GM12878 (cell line): Measurements from ENCODE around the gene NAT8L. TPM values are rescaled to one million over a fixed set of nuclear protein-coding genes. Genes with fewer than 3 reads are reported as not detected.

ENCODE experiments used
- ATAC-seq: fragments of 200-7000 bp; cut with Tn5 transposase; 3 replicates; pipeline ENCODE4 v1.9.1; 2020; ENCODE audit warnings: mild to moderate bottlenecking, moderate library complexity
- BruUV-seq: library from RNA; stranded (reverse); fragments of 400-500 nt; replicated peaks from 2 replicates; lab custom pipeline; 2021; lab: Mats Ljungman, UMichigan
- CTCF ChIA-PET: fragments of 300-600 bp; sonication (Branson Sonifier 250); formaldehyde crosslinking; extraction: SDS; loops from one replicate; lab custom pipeline; 2021; ENCODE audit warnings: inconsistent platforms; lab: Yijun Ruan, JAX
- POLR2A ChIA-PET: fragments of 350-600 bp; formaldehyde crosslinking; extraction: SDS; loops from one replicate; lab custom pipeline; 2021; ENCODE audit warnings: inconsistent platforms; lab: Charles Lee
- RAD21 ChIA-PET: fragments of 300-600 bp; sonication (Branson Sonifier 250); formaldehyde crosslinking; loops from one replicate; lab custom pipeline; 2023; ENCODE audit warnings: antibody characterized with exemption; ENCODE audit not compliant: unreplicated experiment; lab: Charles Lee
- SMC1A ChIA-PET: fragments of 300-600 bp; sonication (Branson Sonifier 250); formaldehyde crosslinking; loops from one replicate; lab custom pipeline; 2023; ENCODE audit not compliant: unreplicated experiment, uncharacterized antibody; lab: Charles Lee
- DNase-seq: peaks from one replicate; pipeline ENCODE4 v3.0.0-alpha.2; 2011; ENCODE audit warnings: low read depth, low spot score
- FAIRE-seq: peaks from 3 replicates; lab custom pipeline; 2011; peaks lifted over from hg19 to GRCh38; lab: Jason Lieb, UNC
- H2AFZ ChIP-seq: 2 replicates; pipeline ENCODE4 v1.6.0; 2011; ENCODE audit warnings: low read depth, low read length, control low read depth; ENCODE audit not compliant: control insufficient read depth
- H3K27ac ChIP-seq: 2 replicates; pipeline ENCODE4 v1.5.1; 2011; ENCODE audit warnings: control low read depth; ENCODE audit not compliant: control insufficient read depth, insufficient read depth
- H3K27me3 ChIP-seq, 2 experiments: replicated peaks in 1 of 2; 2 replicates each; pipeline versions ENCODE4 v1.6.0 to v1.6.1; 2011; ENCODE audit warnings: low read length in 1 of 2; ENCODE audit not compliant: control insufficient read depth in 2 of 2, insufficient read depth in 2 of 2
- H3K36me3 ChIP-seq, 2 experiments: 2 replicates each; pipeline ENCODE4 v1.5.1; 2011; ENCODE audit warnings: low read length in 1 of 2; ENCODE audit not compliant: control insufficient read depth in 2 of 2, insufficient read depth in 2 of 2
- H3K4me1 ChIP-seq: 2 replicates; pipeline ENCODE4 v1.6.1; 2011; ENCODE audit warnings: mild to moderate bottlenecking, low read length, moderate library complexity, mixed read lengths; ENCODE audit not compliant: control insufficient read depth, insufficient read depth
- H3K4me2 ChIP-seq: 2 replicates; pipeline ENCODE4 v1.6.0; 2011; ENCODE audit warnings: control low read depth; ENCODE audit not compliant: control insufficient read depth, insufficient read depth
- H3K4me3 ChIP-seq: fragments of 200-600 bp; sonication (generic); 2 replicates; pipeline ENCODE4 v1.5.1; 2016
- H3K79me2 ChIP-seq: 2 replicates; pipeline ENCODE4 v1.6.0; 2011; ENCODE audit warnings: low read length; ENCODE audit not compliant: control insufficient read depth, insufficient read depth
- H3K9ac ChIP-seq: 2 replicates; pipeline ENCODE4 v1.8.0; 2011; ENCODE audit warnings: low read length, control low read depth, mixed read lengths; ENCODE audit not compliant: control insufficient read depth, insufficient read depth
- H3K9me3 ChIP-seq: replicated peaks from 3 replicates; pipeline ENCODE4 v1.5.1; 2011; ENCODE audit warnings: mild to moderate bottlenecking, low read length; ENCODE audit not compliant: control insufficient read depth, insufficient read depth
- H4K20me1 ChIP-seq: 2 replicates; pipeline ENCODE4 v1.6.0; 2011; ENCODE audit not compliant: control insufficient read depth, insufficient read depth
- CREB1 ChIP-seq: IDR thresholded peaks from 2 replicates; pipeline ENCODE4 v1.6.1; 2012; ENCODE audit warnings: low read depth, mild to moderate bottlenecking, inconsistent platforms
- EGR1 ChIP-seq, 2 experiments: IDR thresholded peaks; 1 replicate in 1 of 2; 2 replicates in 1 of 2; pipeline ENCODE4 v1.6.1; 2011 to 2012; ENCODE audit warnings: low read depth in 2 of 2, low read length in 2 of 2, borderline replicate concordance in 1 of 2, mild to moderate bottlenecking in 1 of 2, moderate library complexity in 1 of 2
- FOXM1 ChIP-seq: IDR thresholded peaks from 2 replicates; pipeline ENCODE4 v1.6.1; 2012; ENCODE audit warnings: low read depth, mild to moderate bottlenecking, inconsistent platforms, low read length, moderate library complexity
- HDAC6 ChIP-seq: fragments of 200-600 bp; sonication (generic); IDR thresholded peaks from one replicate; pipeline ENCODE4 v1.8.0; 2017; ENCODE audit warnings: antibody characterized with exemption; ENCODE audit not compliant: unreplicated experiment
- KDM1A ChIP-seq: fragments of 200-600 bp; sonication (generic); IDR thresholded peaks from 2 replicates; pipeline ENCODE4 v1.6.1; 2016; ENCODE audit warnings: borderline replicate concordance
- KLF5 ChIP-seq: fragments of 450-650 bp; IDR thresholded peaks from 2 replicates; pipeline ENCODE4 v1.6.1; 2014; ENCODE audit warnings: mild to moderate bottlenecking; ENCODE audit not compliant: partially characterized antibody
- NFYB ChIP-seq: IDR thresholded peaks from 2 replicates; pipeline ENCODE4 v1.6.1; 2011; ENCODE audit warnings: low read depth, mild to moderate bottlenecking, low read length, improper control_type of control experiment, moderate library complexity; ENCODE audit not compliant: insufficient read depth
- NR2C1 ChIP-seq: fragments of 450-650 bp; IDR thresholded peaks from 2 replicates; pipeline ENCODE4 v1.6.1; 2017; ENCODE audit warnings: antibody characterized with exemption, mild to moderate bottlenecking, moderate library complexity
- NRF1 ChIP-seq: conservative IDR thresholded peaks from 2 replicates; pipeline ENCODE4 v1.6.1; 2011; ENCODE audit warnings: mild to moderate bottlenecking, low read depth, low read length, improper control_type of control experiment
- TAF1 ChIP-seq: IDR thresholded peaks from 2 replicates; pipeline ENCODE4 v1.6.1; 2011; ENCODE audit warnings: mild to moderate bottlenecking, low read depth, low read length, borderline replicate concordance
- TARDBP ChIP-seq: IDR thresholded peaks from 2 replicates; pipeline ENCODE4 v1.6.1; 2016; ENCODE audit warnings: borderline replicate concordance
- TCF3 ChIP-seq: IDR thresholded peaks from 2 replicates; pipeline ENCODE4 v1.6.1; 2012; ENCODE audit warnings: low read depth, mild to moderate bottlenecking, low read length, borderline replicate concordance; ENCODE audit not compliant: insufficient read depth
- ZNF217 ChIP-seq: fragments of 450-650 bp; IDR thresholded peaks from 2 replicates; pipeline ENCODE4 v1.6.1; 2017; ENCODE audit warnings: antibody characterized with exemption, mild to moderate bottlenecking
- WGBS: methylation state at CpG from one replicate; pipeline ENCODE4 v1.1.6; 2016; ENCODE audit warnings: low lambda C conversion rate; ENCODE audit not compliant: insufficient replicate concordance, insufficient coverage; ENCODE audit errors: missing lambda C conversion rate; 5-methylcytosine and 5-hydroxymethylcytosine counted together
- in situ Hi-C: fragments of 300-500 bp; cut with MboI; formaldehyde crosslinking; loops from 9 replicates; pipeline ENCODE4 v1.14.3; 2018; ENCODE audit warnings: mixed read lengths
- intact Hi-C: fragments of 100-400 bp; cut with micrococcal nuclease; formaldehyde crosslinking; loops from one replicate; pipeline ENCODE4 v1.14.2; 2022; ENCODE audit not compliant: unreplicated experiment
- polyA plus RNA-seq, 11 experiments: library from polyadenylated mRNA; depleted of rRNA in 4 of 11; unstranded in 6 of 11; stranded (reverse) in 5 of 11; fragments of >200 nt; fragmentation: Nextera tagmentation in 4 of 11; fragmentation: Illumina TruSeq in 1 of 11; extraction: Ambion mirVana in 4 of 11; extraction: Trizol in 1 of 11; gene quantifications; 1 replicate in 1 of 11; 2 replicates in 10 of 11; pipeline versions ENCODE4 v1.2.1 to v1.2.3, GENCODE V29; 2011 to 2016; ENCODE audit warnings: inconsistent platforms in 2 of 11, missing spikeins in 2 of 11, low read depth in 1 of 11
- total RNA-seq, 4 experiments: library from RNA; depleted of rRNA in 3 of 4; stranded (reverse); fragments of >200 nt in 3 of 4; fragmentation: Illumina TruSeq in 1 of 4; extraction: Trizol in 1 of 4; gene quantifications; 2 replicates each; pipeline versions ENCODE4 v1.2.1 to v1.2.3, GENCODE V29; 2013 to 2021
- TF ChIP-seq, protein P1 (sequence below): fragments of 150-350 bp; IDR thresholded peaks from 2 replicates; pipeline ENCODE4 v1.6.1; 2014; ENCODE audit warnings: mild to moderate bottlenecking, low read depth, low read length
- TF ChIP-seq, protein P2 (sequence below): fragments of 450-650 bp; IDR thresholded peaks from 2 replicates; pipeline ENCODE4 v1.6.1; 2018; ENCODE audit warnings: borderline replicate concordance, mild to moderate bottlenecking; ENCODE audit not compliant: partially characterized antibody
- TF ChIP-seq, protein P3 (sequence below): fragments of 450-650 bp; formaldehyde crosslinking; IDR thresholded peaks from 2 replicates; pipeline ENCODE4 v1.4.0; 2020; ENCODE audit warnings: mild to moderate bottlenecking, moderate library complexity

Gene NAT8L
- total and polyA plus RNA-seq, 10 of the 15 experiments (the other 5 are each of a cell fraction or from before 2014, with no cell fraction given), result 0.01 to 0.31 (median 0.11) TPM; not detected in 5

DNA sequence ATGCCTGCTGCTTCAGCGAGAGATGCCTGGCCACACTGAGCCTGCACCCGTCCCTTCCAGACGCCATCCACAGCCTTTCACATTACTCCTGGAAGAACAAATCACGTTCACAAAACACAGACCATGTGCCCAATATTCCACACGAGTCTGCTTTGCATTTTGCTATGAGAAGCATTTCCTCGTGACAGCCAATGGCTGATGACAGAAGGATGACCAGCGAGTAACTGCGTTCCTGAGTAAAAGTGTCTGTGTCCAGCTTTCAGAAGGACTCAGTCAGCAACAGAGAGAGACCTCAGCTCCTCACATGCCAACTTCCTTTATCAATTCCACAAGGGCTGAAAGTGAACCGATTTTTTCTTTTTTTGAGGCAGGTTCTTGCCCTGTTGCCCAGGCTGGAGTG lies 19.5 kb downstream of the NAT8L start (continued):
- TF ChIP-seq, protein P1, sequence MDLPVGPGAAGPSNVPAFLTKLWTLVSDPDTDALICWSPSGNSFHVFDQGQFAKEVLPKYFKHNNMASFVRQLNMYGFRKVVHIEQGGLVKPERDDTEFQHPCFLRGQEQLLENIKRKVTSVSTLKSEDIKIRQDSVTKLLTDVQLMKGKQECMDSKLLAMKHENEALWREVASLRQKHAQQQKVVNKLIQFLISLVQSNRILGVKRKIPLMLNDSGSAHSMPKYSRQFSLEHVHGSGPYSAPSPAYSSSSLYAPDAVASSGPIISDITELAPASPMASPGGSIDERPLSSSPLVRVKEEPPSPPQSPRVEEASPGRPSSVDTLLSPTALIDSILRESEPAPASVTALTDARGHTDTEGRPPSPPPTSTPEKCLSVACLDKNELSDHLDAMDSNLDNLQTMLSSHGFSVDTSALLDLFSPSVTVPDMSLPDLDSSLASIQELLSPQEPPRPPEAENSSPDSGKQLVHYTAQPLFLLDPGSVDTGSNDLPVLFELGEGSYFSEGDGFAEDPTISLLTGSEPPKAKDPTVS, result no peak
- TF ChIP-seq, all 136 proteins: peak for 0

DNA sequence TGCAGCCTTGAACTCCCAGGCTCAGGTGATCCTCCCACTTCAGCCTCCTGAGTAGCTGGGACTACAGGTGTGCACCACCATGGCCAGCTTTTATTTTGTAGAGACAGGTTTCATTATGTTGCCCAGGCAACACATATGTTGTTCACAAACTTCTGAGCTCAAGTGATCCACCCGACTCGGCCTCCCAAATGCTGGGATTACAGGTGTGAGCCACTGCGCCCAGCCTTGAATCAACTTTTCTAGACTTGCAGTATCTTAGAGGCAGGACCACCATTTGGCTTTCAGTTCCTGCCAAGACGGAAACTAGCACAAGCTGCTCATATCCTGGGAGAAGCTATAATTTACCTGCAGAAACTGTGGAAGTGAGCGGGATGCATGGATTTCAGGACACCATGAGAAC lies 19.9 kb downstream of the NAT8L start:
- RAD21 ChIA-PET, result no interaction called here
- no peak for DNase-seq
- TF ChIP-seq, protein P2, sequence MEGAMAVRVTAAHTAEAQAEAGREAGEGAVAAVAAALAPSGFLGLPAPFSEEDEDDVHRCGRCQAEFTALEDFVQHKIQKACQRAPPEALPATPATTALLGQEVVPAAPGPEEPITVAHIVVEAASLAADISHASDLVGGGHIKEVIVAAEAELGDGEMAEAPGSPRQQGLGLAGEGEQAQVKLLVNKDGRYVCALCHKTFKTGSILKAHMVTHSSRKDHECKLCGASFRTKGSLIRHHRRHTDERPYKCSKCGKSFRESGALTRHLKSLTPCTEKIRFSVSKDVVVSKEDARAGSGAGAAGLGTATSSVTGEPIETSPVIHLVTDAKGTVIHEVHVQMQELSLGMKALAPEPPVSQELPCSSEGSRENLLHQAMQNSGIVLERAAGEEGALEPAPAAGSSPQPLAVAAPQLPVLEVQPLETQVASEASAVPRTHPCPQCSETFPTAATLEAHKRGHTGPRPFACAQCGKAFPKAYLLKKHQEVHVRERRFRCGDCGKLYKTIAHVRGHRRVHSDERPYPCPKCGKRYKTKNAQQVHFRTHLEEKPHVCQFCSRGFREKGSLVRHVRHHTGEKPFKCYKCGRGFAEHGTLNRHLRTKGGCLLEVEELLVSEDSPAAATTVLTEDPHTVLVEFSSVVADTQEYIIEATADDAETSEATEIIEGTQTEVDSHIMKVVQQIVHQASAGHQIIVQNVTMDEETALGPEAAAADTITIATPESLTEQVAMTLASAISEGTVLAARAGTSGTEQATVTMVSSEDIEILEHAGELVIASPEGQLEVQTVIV, result no peak
- TF ChIP-seq, protein P3, sequence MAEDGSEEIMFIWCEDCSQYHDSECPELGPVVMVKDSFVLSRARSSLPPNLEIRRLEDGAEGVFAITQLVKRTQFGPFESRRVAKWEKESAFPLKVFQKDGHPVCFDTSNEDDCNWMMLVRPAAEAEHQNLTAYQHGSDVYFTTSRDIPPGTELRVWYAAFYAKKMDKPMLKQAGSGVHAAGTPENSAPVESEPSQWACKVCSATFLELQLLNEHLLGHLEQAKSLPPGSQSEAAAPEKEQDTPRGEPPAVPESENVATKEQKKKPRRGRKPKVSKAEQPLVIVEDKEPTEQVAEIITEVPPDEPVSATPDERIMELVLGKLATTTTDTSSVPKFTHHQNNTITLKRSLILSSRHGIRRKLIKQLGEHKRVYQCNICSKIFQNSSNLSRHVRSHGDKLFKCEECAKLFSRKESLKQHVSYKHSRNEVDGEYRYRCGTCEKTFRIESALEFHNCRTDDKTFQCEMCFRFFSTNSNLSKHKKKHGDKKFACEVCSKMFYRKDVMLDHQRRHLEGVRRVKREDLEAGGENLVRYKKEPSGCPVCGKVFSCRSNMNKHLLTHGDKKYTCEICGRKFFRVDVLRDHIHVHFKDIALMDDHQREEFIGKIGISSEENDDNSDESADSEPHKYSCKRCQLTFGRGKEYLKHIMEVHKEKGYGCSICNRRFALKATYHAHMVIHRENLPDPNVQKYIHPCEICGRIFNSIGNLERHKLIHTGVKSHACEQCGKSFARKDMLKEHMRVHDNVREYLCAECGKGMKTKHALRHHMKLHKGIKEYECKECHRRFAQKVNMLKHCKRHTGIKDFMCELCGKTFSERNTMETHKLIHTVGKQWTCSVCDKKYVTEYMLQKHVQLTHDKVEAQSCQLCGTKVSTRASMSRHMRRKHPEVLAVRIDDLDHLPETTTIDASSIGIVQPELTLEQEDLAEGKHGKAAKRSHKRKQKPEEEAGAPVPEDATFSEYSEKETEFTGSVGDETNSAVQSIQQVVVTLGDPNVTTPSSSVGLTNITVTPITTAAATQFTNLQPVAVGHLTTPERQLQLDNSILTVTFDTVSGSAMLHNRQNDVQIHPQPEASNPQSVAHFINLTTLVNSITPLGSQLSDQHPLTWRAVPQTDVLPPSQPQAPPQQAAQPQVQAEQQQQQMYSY (CRISPR knock-in tag), result no peak
- TF ChIP-seq TARDBP (no peak), CREB1 (no peak), TCF3 (no peak), FOXM1 (no peak), EGR1 (IDR thresholded peaks at IDR 0.05; ENCODE audit: borderline replicate concordance in 1 of 2, low read depth in 2 of 2, low read length in 2 of 2) (no peak), NRF1 (no peak), KLF5 (no peak), NFYB (no peak), TAF1 (no peak), ZNF217 (no peak), KDM1A (no peak), HDAC6 (no peak), NR2C1 (no peak)
- no peak overlapping the region for H2AFZ ChIP-seq
- H4K20me1 ChIP-seq, result no peaks in the 10 kb centered on the region
- intact Hi-C loops (no loop called here), in situ Hi-C loops (no loop called here)
- POLR2A ChIA-PET, result no interaction called here
- CTCF ChIA-PET, result interaction anchor here (0.8 kb wide), 1 partner anchor 331 kb away, joined by 3 read pairs; no protein-coding TSS in a partner anchor
- H3K27ac ChIP-seq, result no peak overlapping the region
- no peak for FAIRE-seq
- H3K79me2 ChIP-seq, result no peaks in the 10 kb centered on the region
- no peak overlapping the region for H3K4me2 ChIP-seq
- H3K9me3 ChIP-seq, result no peaks in the 10 kb centered on the region
- H3K36me3 ChIP-seq, result no peaks in the 10 kb centered on the region
- H3K9ac ChIP-seq, result no peak overlapping the region
- no TSS peak for BruUV-seq
- peaks cover 3% of the 10 kb centered on the region for H3K4me1 ChIP-seq
- H3K4me3 ChIP-seq, result no peak overlapping the region
- WGBS, result 62% methylated on average over 5 of the region's 5 CpGs
- peaks cover 0 to 2% of the 10 kb centered on the region in 2 experiments; a peak in 1 of 4 replicates for H3K27me3 ChIP-seq
- ATAC-seq, result no peak
- SMC1A ChIA-PET, result no interaction called here
